Measurements from ENCODE around the gene RGCC. TPM values are rescaled to one million over a fixed set of nuclear protein-coding genes. Genes with fewer than 3 reads are reported as not detected.

The RGCC gene
- total RNA-seq, 1 donor from 2014 or later: 27.6 TPM

DNA sequence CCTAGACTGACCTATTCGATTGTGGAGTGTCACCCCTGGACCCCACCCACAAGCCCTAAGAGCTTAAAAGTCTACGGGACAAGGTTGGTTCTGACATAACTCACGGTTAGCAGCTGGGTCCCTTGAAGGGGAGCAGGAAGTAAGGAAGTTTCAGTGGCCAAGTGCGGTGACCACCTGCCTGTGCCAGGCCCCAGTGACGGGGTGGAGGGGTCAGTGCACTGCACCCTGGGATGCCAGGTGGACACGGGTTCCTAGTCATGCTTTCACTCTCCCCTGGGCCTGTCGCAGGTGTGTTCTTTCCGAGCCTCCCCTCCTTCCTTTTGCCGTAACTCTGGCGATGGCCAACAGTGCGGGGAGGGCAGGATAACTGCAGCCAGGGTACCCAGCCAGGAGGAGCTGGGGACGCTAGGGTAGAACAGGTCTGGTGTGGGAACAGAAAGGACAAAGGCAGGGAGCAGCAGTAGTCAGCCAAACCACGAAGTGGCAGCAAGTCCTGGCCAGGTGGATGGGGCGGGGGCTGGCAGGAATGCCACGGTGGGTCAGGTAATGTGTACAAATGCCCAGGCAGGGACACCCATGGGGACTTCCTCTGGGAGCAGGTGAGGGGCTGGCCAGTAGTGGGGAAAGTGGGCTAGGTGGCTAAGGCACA, 58.3 kb downstream of the RGCC start:
- DNase-seq (ENCODE audit: low read depth in 2 of 2): no peak

DNA sequence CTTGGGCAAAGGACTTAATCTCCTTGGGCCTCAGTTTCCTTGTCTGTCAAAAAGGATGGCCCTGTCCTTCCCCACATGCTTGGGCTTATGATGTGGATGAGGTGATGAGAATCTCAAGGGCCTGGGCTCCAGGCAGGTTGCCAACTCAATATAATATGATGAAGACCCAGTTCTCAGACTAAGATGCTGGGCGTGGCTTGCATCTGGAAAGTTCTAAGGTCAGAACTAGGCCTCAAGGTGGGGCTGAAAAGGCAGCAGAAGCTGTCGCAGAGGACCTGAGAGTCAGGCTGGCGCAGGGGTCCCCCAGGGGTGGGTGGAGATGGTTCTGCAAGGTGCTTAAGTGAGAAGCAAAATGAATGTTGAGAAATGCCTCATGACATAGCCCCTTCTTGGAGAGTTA, 58.8 kb downstream of the RGCC start:
- no peak for DNase-seq (ENCODE audit: low read depth in 2 of 2)

DNA sequence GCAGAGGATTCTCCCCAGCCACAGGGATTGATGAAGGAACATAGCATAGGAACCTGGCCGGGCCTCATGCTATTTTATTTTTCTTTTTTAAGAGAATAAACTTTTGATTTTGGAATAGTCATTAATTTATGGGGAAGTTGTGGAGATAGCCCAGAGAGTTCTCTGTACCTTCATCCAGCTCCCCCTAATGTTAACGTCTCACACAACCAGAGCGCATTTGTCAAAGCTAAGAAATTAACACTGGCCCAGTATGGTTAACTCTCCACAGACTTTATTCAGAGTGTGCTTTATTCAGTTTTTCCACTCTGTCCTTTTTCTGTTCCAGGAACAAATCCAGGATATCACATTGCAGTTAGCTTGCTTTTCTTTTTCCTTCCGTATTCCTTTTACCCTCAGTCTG, 59.4 kb downstream of the RGCC start:
- DNase-seq (ENCODE audit: low read depth in 2 of 2): no peak

DNA sequence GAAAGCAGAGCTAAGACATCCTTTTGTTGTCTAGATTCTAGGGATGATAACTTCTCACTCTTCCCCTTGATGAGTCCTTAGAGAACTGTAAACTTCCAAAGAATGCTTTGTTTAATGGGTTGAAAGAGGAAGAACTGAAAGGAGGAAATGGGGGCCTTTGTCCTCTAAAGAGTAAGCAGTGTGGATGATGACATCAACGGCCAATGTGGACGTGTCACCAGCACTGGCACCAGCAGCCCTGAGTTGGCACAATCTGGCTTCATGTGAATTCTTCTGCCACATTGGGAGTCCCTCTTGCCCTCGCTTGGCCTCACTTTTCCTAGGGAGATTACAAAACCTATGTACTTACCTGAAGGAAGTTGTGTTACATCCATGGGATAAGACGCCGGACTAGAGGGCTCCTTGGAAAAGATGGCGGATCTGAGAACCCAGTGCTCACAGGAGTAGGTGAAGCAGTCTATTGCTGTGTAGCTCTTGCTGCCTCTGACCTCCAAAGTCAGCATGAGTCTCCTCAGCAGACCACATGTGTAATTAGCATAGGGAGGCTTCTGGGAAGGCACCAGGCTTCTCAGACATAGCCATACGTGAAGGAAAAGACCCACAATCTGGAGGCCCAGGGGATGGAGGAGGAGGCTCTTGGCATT, 62.8 kb downstream of the RGCC start:
- DNase-seq (ENCODE audit: low read depth in 2 of 2): no peak

Other genes with a start within 250 kb of the RGCC start
- gene MTRF1, start 194.0 kb upstream of the RGCC start, total RNA-seq: 6.5 and 11.1 TPM in 2 replicates
- gene NAA16, start 146.3 kb upstream of the RGCC start, total RNA-seq: 3.5 and 4.6 TPM in 2 replicates

All from lung microvascular endothelial cell (primary cell).